Fibroblast of lung (primary cell): ENCODE measurements around the gene ACOT7.

Experiments used
- CTCF ChIP-seq, 2 donors: IDR thresholded peaks in 1 of 2; conservative IDR thresholded peaks in 1 of 2; 1 replicate in 1 of 2; 2 replicates in 1 of 2; pipeline ENCODE4 v1.5.1; 2011 to 2012; ENCODE audit warnings: low read length in 2 of 2, control low read depth in 1 of 2, inconsistent platforms in 1 of 2, low read depth in 1 of 2, mild to moderate bottlenecking in 1 of 2
- EZH2 ChIP-seq: IDR thresholded peaks from 2 replicates; pipeline ENCODE4 v1.5.1; 2012; ENCODE audit warnings: low read length, control low read depth, mild to moderate bottlenecking; ENCODE audit errors: missing control alignments

- TF ChIP-seq CTCF (conservative IDR thresholded peaks at IDR 0.05 in 1 of 2, IDR thresholded peaks at IDR 0.05 in 1 of 2; ENCODE audit: low read depth in 1 of 2, low read length in 2 of 2): no peak
- no peak for TF ChIP-seq EZH2
Measured at GRCh38 chr1:6386371-6386949, 7.1 kb downstream of the ACOT7 start.
